Naive thymus-derived CD8-positive, alpha-beta T cell (primary cell): ENCODE measurements around the gene SPATA32. TPM values are rescaled to one million over a fixed set of nuclear protein-coding genes. Genes with fewer than 3 reads are reported as not detected.

ENCODE experiments used
- ATAC-seq, 2 donors: fragments of 150-1000 bp; cut with Tn5 transposase in 1 of 2; sonication (Bioruptor Pico), chemical (Tn5 transposase) in 1 of 2; 1 replicate in 1 of 2; 2 replicates in 1 of 2; pipeline ENCODE4 v1.10.0; 2021; ENCODE audit warnings: mild to moderate bottlenecking in 2 of 2, moderate library complexity in 2 of 2
- POLR2A ChIA-PET: fragments of 350-600 bp; sonication (Branson Sonifier 250); formaldehyde crosslinking; loops from one replicate; lab custom pipeline; 2021; ENCODE audit warnings: antibody characterized with exemption; lab: Charles Lee
- DNase-seq, 10 donors: peaks; one replicate each; pipeline versions ENCODE4 v3.0.0 to v3.0.0-alpha.2; 2020 to 2022
- H3K27ac Mint-ChIP-seq, 10 donors: one replicate each; pipeline ENCODE4 v1.8.0; 2020 to 2022; ENCODE audit warnings: mild to moderate bottlenecking in 10 of 10, mixed read lengths in 10 of 10, moderate library complexity in 4 of 10, inconsistent platforms in 1 of 10
- H3K27me3 Mint-ChIP-seq, 5 donors: one replicate each; pipeline ENCODE4 v1.8.0; 2021 to 2022; ENCODE audit warnings: mixed read lengths in 5 of 5
- H3K36me3 Mint-ChIP-seq, 3 donors: one replicate each; pipeline ENCODE4 v1.8.0; 2020 to 2022; ENCODE audit warnings: mixed read lengths in 3 of 3, mild to moderate bottlenecking in 2 of 3, inconsistent platforms in 1 of 3
- H3K4me1 Mint-ChIP-seq, 4 donors: one replicate each; pipeline ENCODE4 v1.8.0; 2021 to 2022; ENCODE audit warnings: mixed read lengths in 4 of 4
- H3K4me3 Mint-ChIP-seq, 10 donors: one replicate each; pipeline ENCODE4 v1.8.0; 2020 to 2022; ENCODE audit warnings: mild to moderate bottlenecking in 10 of 10, mixed read lengths in 10 of 10, moderate library complexity in 6 of 10, inconsistent platforms in 1 of 10
- H3K9me3 Mint-ChIP-seq, 9 donors: one replicate each; pipeline ENCODE4 v1.8.0; 2020 to 2022; ENCODE audit warnings: mixed read lengths in 9 of 9, mild to moderate bottlenecking in 3 of 9, inconsistent platforms in 1 of 9, moderate library complexity in 1 of 9
- polyA plus RNA-seq, 3 donors: library from polyadenylated mRNA; unstranded; fragments of 300-500 nt; fragmentation: Illumina TruSeq; gene quantifications; one replicate each; pipeline ENCODE4 v1.2.3, GENCODE V29; 2021
- total RNA-seq, 8 experiments: library from RNA in 2 of 8; stranded (reverse) in 2 of 8; gene quantifications; one replicate each; pipeline ENCODE4 v1.2.3 and lab custom pipeline; 2021 to 2026

The SPATA32 gene
- total RNA-seq (under 1 TPM; 0.47 to 0.75 TPM), polyA plus RNA-seq (under 1 TPM; 0.30 to 0.81 (median 0.44) TPM), total RNA-seq (lab: John Stamatoyannopoulos, UW) (0.43 to 1.6 (median 0.76) reads per million in 6 experiments)

- DNase-seq (peak; percentile 59 to 87 (median 70)), ATAC-seq (peak; percentile 86)
- Mint-ChIP-seq H3K4me3 (peak within 1 kb of the TSS; percentile 78 to 91 (median 84)), H3K4me1 (peaks cover 25 to 45% (median 38%) of the 10 kb centered on the region in 4 donors), H3K27me3 (no peaks in the 10 kb centered on the region), H3K27ac (peak within 1 kb of the TSS; percentile 49 to 93 (median 88)), H3K9me3 (no peaks in the 10 kb centered on the region), H3K36me3 (peaks cover 0 to 28% (median 0%) of the 10 kb centered on the region in 3 donors)
- POLR2A ChIA-PET: interaction anchor here (0.6 to 47.5 kb wide), 7 partner anchors 10 to 54 kb away, joined by 3 to 1514 read pairs (median 5); partner anchors contain the start of gene FMNL1
These were observed at the start of gene SPATA32 for GRCh38 chr17:45261577-45262515. Gene SPATA32 (minus strand): TSS chr17:45262094. CDS start chr17:45262016, 78 bp downstream.

GRCh38 chr17:45311401-45311759 lies 49.5 kb upstream of the SPATA32 start:
- H3K4me1 Mint-ChIP-seq: peaks cover 56 to 93% (median 84%) of the 10 kb centered on the region in 4 donors
- peaks cover 0 to 33% (median 0%) of the 10 kb centered on the region in 3 donors for H3K36me3 Mint-ChIP-seq
- no peak for ATAC-seq
- peak overlapping the region; percentile 76 to 95 (median 87) for H3K4me3 Mint-ChIP-seq
- no peak for DNase-seq
- no peaks in the 10 kb centered on the region for H3K9me3 Mint-ChIP-seq
- H3K27ac Mint-ChIP-seq: peak overlapping the region; percentile 91 to 100 (median 98)
- POLR2A ChIA-PET: interaction anchor here (1.1 to 2.5 kb wide), 10 partner anchors 8 to 162 kb away, joined by 3 to 23 read pairs (median 9); partner anchors contain the start of genes FMNL1, HEXIM1 and HEXIM2
- H3K27me3 Mint-ChIP-seq: no peaks in the 10 kb centered on the region

GRCh38 chr17:45310380-45311324 lies 48.8 kb upstream of the SPATA32 start:
- Mint-ChIP-seq H3K27ac (peak overlapping the region; percentile 91 to 100 (median 98)), H3K36me3 (peaks cover 0 to 34% (median 0%) of the 10 kb centered on the region in 3 donors), H3K9me3 (no peaks in the 10 kb centered on the region), H3K4me1 (peaks cover 55 to 94% (median 87%) of the 10 kb centered on the region in 4 donors), H3K4me3 (peak overlapping the region; percentile 52 to 95 (median 80)), H3K27me3 (no peaks in the 10 kb centered on the region)
- POLR2A ChIA-PET: interaction anchor here (1.1 to 2.5 kb wide), 7 partner anchors 9 to 162 kb away, joined by 3 to 23 read pairs (median 11); partner anchors contain the start of genes FMNL1, HEXIM1 and HEXIM2
- DNase-seq (no peak), ATAC-seq (no peak)

- Mint-ChIP-seq H3K36me3 (peaks cover 0 to 37% (median 0%) of the 10 kb centered on the region in 3 donors), H3K4me1 (peaks cover 47 to 90% (median 81%) of the 10 kb centered on the region in 4 donors), H3K27me3 (no peaks in the 10 kb centered on the region), H3K27ac (peak overlapping the region in 8 of 10 donors; percentile 8 to 94 (median 70)), H3K9me3 (no peaks in the 10 kb centered on the region), H3K4me3 (peak overlapping the region in 1 of 10 donors; percentile 22)
- no peak for ATAC-seq
- DNase-seq: no peak
- POLR2A ChIA-PET: interaction anchor here (0.7 kb wide), 2 partner anchors 68 to 87 kb away, joined by 3 to 5 read pairs; no protein-coding TSS in a partner anchor
These were observed 47.5 kb upstream of the SPATA32 start for GRCh38 chr17:45309400-45309799.

- POLR2A ChIA-PET: interaction anchor here (0.6 to 1.0 kb wide), 2 partner anchors 8 to 11 kb away, joined by 3 to 5 read pairs; partner anchors contain the start of gene MAP3K14
- H3K36me3 Mint-ChIP-seq: peaks cover 0 to 39% (median 0%) of the 10 kb centered on the region in 3 donors
- ATAC-seq (no peak), DNase-seq (no peak)
- no peaks in the 10 kb centered on the region for H3K9me3 Mint-ChIP-seq
- H3K4me3 Mint-ChIP-seq: peak overlapping the region in 2 of 10 donors; percentile 22 to 45
- H3K27ac Mint-ChIP-seq: peak overlapping the region in 7 of 10 donors; percentile 9 to 94 (median 77)
- peaks cover 44 to 90% (median 80%) of the 10 kb centered on the region in 4 donors for H3K4me1 Mint-ChIP-seq
- H3K27me3 Mint-ChIP-seq: no peaks in the 10 kb centered on the region
These were observed 46.9 kb upstream of the SPATA32 start for GRCh38 chr17:45308840-45309239.

GRCh38 chr17:45308016-45308365 lies 46.1 kb upstream of the SPATA32 start:
- H3K27ac Mint-ChIP-seq: peak overlapping the region in 9 of 10 donors; percentile 76 to 94 (median 83)
- H3K4me3 Mint-ChIP-seq: peak overlapping the region in 7 of 10 donors; percentile 2 to 78 (median 54)
- no peaks in the 10 kb centered on the region for H3K27me3 Mint-ChIP-seq
- H3K4me1 Mint-ChIP-seq: peaks cover 37 to 90% (median 76%) of the 10 kb centered on the region in 4 donors
- POLR2A ChIA-PET: interaction anchor here (0.5 to 1.0 kb wide), 4 partner anchors 8 to 27 kb away, joined by 4 to 5 read pairs (median 4); no protein-coding TSS in a partner anchor
- no peaks in the 10 kb centered on the region for H3K9me3 Mint-ChIP-seq
- no peak for ATAC-seq
- peaks cover 0 to 39% (median 0%) of the 10 kb centered on the region in 3 donors for H3K36me3 Mint-ChIP-seq
- DNase-seq: no peak

- Mint-ChIP-seq H3K9me3 (no peaks in the 10 kb centered on the region), H3K4me3 (peak overlapping the region in 9 of 10 donors; percentile 2 to 78 (median 54)), H3K4me1 (peaks cover 37 to 90% (median 76%) of the 10 kb centered on the region in 4 donors), H3K36me3 (peaks cover 0 to 39% (median 0%) of the 10 kb centered on the region in 3 donors), H3K27ac (peak overlapping the region; percentile 53 to 94 (median 82)), H3K27me3 (no peaks in the 10 kb centered on the region)
- ATAC-seq (peak; percentile 61 to 72), DNase-seq (peak in 4 of 10 donors; percentile 21 to 56 (median 38))
- POLR2A ChIA-PET: interaction anchor here (0.5 to 1.2 kb wide), 7 partner anchors 9 to 80 kb away, joined by 4 to 5 read pairs (median 4); no protein-coding TSS in a partner anchor
These were observed 45.6 kb upstream of the SPATA32 start for GRCh38 chr17:45307290-45308015.

- POLR2A ChIA-PET: interaction anchor here (0.6 to 1.2 kb wide), 5 partner anchors 9 to 70 kb away, joined by 3 to 4 read pairs (median 4); no protein-coding TSS in a partner anchor
- ATAC-seq: no peak
- Mint-ChIP-seq H3K4me1 (peaks cover 35 to 89% (median 71%) of the 10 kb centered on the region in 4 donors), H3K36me3 (peaks cover 0 to 37% (median 0%) of the 10 kb centered on the region in 3 donors), H3K9me3 (no peaks in the 10 kb centered on the region), H3K4me3 (no peak overlapping the region), H3K27ac (peak overlapping the region in 8 of 10 donors; percentile 27 to 79 (median 60)), H3K27me3 (no peaks in the 10 kb centered on the region)
- DNase-seq: no peak
These were observed 44.7 kb upstream of the SPATA32 start for GRCh38 chr17:45306623-45307022.

GRCh38 chr17:45306094-45306493 lies 44.2 kb upstream of the SPATA32 start:
- ATAC-seq: no peak
- peak overlapping the region in 1 of 10 donors; percentile 5 for H3K4me3 Mint-ChIP-seq

GRCh38 chr17:45305530-45306087 lies 43.7 kb upstream of the SPATA32 start:
- Mint-ChIP-seq H3K9me3 (no peaks in the 10 kb centered on the region), H3K4me3 (no peak overlapping the region), H3K27me3 (no peaks in the 10 kb centered on the region), H3K4me1 (peaks cover 31 to 88% (median 65%) of the 10 kb centered on the region in 4 donors), H3K36me3 (peaks cover 0 to 36% (median 0%) of the 10 kb centered on the region in 3 donors), H3K27ac (peak overlapping the region in 6 of 10 donors; percentile 28 to 79 (median 60))
- ATAC-seq (no peak), DNase-seq (no peak)
- POLR2A ChIA-PET: interaction anchor here (0.6 to 0.9 kb wide), 3 partner anchors 29 to 45 kb away, joined by 4 to 8 read pairs (median 5); partner anchors contain the start of gene SPATA32

More at GRCh38 chr17:45306094-45306493, 44.2 kb upstream of the SPATA32 start:
- Mint-ChIP-seq H3K36me3 (peaks cover 0 to 37% (median 0%) of the 10 kb centered on the region in 3 donors), H3K27ac (peak overlapping the region in 6 of 10 donors; percentile 28 to 79 (median 60)), H3K4me1 (peaks cover 32 to 89% (median 66%) of the 10 kb centered on the region in 4 donors), H3K9me3 (no peaks in the 10 kb centered on the region), H3K27me3 (no peaks in the 10 kb centered on the region)
- POLR2A ChIA-PET: interaction anchor here (0.6 to 1.2 kb wide), 6 partner anchors 10 to 46 kb away, joined by 3 to 8 read pairs (median 4); partner anchors contain the start of gene SPATA32
- DNase-seq: no peak
